ENCODE data around the gene DAD1.

- TF ChIP-seq EZH2 (IDR thresholded peaks at IDR 0.05; ENCODE audit: insufficient read depth, poor library complexity, severe bottlenecking) (no peak), EZH2phosphoT487 (IDR thresholded peaks at IDR 0.05; ENCODE audit: insufficient read depth, low read depth) (no peak)
Measured at GRCh38 chr14:22627506-22628263, 38.7 kb upstream of the DAD1 start.

All from GM23248 (cell line).